NCI-H526 (cell line): ENCODE data around the gene LMAN2.
A peak's percentile ranks its signal among the peaks of the same experiment; 100 is the strongest.
"Not testable (repeated sequence)": the region's sequence is repeated elsewhere in the genome, so short reads cannot be mapped to it uniquely, and the experiment has no call there.

Source experiments
- DNase-seq, 2 experiments: peaks; one replicate each; lab custom pipeline; 2025; lab: John Stamatoyannopoulos, UW

The LMAN2 gene

GRCh38 chr5:177364159-177364962 is 12.9 kb upstream of the LMAN2 start:
- DNase-seq, result no peak

- DNase-seq, result no peak
Measured at GRCh38 chr5:177363565-177363964, 12.1 kb upstream of the LMAN2 start.

GRCh38 chr5:177362610-177363507 is 11.4 kb upstream of the LMAN2 start:
- DNase-seq, result peak; percentile 41 to 74

GRCh38 chr5:177362292-177362609 is 10.8 kb upstream of the LMAN2 start:
- no peak for DNase-seq

GRCh38 chr5:177361418-177362291 is 10.2 kb upstream of the LMAN2 start:
- DNase-seq, result no peak

DNA sequence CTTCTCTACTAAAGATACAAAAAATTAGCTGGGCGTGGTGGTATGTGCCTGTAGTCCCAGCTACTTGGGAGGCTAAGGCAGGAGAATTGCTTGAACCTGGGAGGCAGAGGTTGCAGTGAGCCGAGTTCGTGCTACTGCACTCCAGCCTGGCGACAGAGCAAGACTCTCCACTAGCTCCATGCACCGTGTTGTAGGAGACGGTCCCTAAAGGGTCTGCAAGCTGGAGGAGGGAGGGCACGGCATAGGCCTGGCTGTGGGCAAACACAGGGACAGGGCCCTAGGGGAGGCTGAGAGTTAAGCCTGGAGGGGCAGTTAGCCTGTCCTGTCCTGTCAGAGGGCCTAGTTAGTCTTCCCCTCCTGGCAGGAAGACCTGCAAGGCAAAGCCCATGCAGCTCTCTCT is 9.3 kb upstream of the LMAN2 start:
- not testable (repeated sequence) for DNase-seq

- DNase-seq, result no peak
Measured at GRCh38 chr5:177359860-177360259, 8.4 kb upstream of the LMAN2 start.

- no peak for DNase-seq
Measured at GRCh38 chr5:177359451-177359851, 8.0 kb upstream of the LMAN2 start.

DNA sequence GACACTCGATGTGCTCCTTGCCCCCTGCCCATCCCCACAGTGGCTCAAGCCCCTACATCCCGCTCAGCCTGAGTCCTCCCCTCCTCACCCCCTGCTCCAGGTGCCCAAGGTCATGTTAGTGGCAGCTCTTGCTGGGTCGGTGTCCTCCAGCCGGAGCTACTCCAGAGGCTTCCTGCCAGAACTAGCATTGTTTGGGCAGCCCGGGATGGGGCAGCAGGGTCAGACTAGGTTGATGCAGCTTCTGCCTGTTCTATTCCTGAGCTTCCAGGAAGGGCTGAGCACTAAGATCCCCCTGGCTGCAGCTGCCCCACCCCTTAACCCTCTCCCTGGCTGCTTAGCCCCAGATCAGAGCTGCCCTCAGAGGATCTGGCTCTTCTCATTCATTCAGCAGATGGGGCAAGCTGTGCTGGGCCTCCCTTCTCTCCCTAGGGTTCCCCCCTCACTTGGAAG is 6.9 kb upstream of the LMAN2 start:
- no peak for DNase-seq

DNA sequence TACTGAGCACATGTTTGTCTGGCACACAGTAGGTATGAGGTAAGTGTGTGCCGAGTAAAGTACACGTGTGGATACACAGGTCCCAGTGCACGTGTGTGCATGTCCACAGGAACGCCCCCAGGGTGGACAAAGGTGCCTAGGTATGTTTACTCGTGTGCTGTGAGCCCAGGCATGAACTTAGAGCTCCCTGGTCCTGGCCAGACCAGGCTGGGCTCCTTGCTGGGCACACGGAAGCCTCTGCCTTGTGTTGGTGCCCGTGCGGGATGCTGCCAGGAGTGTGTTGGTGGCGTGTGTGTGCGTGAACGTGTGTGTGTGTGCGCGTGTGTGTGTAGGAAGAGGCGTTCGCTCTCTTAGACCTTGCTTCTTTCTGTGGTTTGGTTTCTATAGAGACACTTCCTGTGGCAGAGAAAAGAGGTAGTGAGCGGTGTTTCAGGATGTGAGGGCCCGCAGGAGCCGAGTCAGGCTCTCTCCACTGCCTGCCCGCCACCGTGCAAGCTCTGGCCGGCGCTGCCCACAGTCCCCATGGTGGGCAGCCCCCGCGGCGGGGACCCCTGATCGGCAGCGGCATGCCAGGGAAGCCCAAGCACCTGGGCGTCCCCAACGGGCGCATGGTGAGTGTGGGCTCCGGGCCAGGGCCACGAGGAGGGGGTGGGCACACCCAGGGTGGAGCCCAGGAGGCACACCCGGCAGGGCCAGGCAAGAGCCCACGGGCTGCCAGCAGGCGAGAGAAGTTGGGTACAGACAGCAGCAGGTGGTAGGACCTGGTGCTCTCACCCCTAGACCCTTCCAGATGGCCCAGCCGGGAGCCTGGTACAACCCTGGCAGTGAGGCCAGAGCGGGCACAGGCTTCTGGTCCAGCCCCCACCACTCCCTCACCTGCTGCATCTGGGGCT is 6.2 kb upstream of the LMAN2 start, which contains the start of gene RGS14:
Gene RGS14 (plus strand): TSS at position 466 of the 893 bp plus-strand sequence. CDS start 101 bp downstream, at position 567.
- DNase-seq, result peak in 1 of 2 experiments; percentile 39

- DNase-seq, result no peak
Measured at GRCh38 chr5:177357146-177357458, 5.6 kb upstream of the LMAN2 start.

DNA sequence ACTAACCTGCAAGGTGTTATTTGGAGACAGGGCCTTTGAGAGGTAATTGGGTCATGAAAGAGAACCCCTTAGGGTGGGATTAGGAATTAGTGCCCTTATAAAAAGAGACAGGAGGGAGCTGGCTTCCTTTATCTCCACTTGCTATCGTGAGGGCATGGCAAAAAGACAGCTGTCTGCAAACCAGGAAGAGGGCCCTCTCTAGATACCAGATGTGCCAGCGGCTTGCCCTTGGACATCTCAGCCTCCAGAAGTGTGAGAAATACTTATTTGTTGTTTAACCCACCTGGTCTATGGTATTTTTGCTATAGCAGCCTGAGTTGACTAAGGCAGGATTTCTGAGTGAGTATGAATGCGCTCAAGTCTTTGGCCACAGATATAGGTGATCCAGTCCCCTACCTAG is 5.3 kb upstream of the LMAN2 start:
- DNase-seq, result no peak

DNA sequence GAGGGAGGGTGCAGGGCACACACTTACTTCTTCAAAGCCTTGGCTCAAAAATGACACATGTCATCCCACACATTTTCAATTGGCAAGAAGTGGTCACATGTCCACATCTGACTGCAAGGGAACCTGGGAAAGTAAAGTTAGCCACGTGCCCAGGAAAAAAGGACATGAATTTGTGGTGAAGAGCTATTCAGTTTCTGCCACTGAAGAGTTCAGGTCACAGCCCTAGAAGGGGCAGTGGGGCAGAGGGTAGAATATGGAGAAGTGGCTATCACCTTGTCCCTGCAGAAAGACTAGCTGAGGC is 4.3 kb upstream of the LMAN2 start:
- DNase-seq, result no peak

- DNase-seq, result no peak
Measured at GRCh38 chr5:177355162-177355867, 3.8 kb upstream of the LMAN2 start.

- no peak for DNase-seq
Measured at GRCh38 chr5:177354711-177355110, 3.2 kb upstream of the LMAN2 start.

DNA sequence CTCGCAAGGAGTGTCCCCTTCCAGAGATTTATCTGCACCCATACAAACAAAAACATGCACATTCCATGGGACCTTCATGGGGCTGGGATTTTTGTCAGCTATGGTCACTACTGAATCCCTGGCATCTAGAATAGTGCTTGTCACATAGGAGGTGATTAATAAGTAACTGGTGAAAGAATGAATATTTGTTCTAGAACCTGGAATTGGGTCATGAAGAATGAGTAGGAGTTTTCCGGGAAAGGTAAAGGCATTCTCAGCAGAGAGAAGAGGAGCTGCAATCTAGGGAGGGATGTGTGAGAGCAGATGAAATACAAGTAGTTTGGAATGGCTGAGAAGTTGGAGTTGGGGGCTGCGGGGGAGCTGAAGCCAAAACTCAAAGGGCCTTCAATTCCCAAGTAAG is 2.8 kb upstream of the LMAN2 start:
- no peak for DNase-seq

DNA sequence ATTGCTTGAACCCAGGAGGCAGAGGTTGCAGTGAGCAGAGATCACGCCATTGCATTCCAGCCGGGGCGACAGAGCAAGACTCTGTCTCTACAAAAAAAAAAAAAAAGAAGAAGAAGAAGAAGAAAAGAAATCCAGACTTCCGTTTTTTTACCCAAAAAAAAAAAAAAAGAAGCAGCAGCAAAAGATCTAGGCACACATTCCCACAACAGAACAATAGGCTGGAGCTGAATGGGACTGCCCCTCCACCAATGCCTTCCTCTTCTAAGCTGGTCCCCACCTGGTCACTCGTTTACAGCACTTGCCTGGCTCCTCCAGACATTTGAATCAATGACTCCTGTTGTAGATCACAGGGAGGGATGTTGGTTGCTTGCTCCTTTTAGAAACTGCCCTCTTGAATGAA is 1.6 kb upstream of the LMAN2 start:
- DNase-seq, result no peak

- DNase-seq, result no peak
Measured at GRCh38 chr5:177350776-177351391, 584 bp downstream of the LMAN2 start.

GRCh38 chr5:177349762-177350161 is 1.7 kb downstream of the LMAN2 start:
- DNase-seq, result no peak

DNA sequence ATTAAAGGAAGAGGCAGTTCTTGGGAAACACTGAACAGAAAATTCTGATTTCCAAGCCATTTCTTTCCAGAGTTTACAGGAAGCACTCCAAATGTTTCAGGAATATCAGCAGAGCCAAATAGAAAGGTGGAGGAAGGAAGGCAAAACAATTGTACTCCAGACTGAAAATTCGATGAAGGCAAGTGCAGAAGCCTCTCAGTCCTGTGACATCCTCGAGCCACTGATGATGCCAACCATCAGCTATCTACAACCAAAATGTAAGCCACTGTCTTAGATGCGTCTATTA is 2.2 kb downstream of the LMAN2 start:
- no peak for DNase-seq

DNA sequence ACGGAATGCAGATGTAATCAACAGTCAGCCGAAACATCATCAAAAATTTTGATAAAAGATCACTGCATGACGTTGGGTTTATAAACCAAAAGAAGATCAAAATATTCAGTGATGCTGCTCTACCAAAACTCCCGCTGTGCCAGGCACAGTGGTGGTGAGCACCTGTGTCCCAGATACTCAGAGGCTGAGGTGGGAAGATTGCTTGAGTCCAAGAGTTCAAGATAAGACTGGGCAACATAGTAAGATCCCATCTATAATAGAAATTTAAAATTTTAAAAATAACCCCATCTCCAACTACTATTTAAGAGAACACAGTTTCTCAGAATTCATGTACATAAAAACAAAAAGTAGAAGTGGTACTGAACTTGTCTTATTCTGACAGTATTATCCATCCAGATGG is 3.8 kb downstream of the LMAN2 start:
- DNase-seq, result no peak
